Activated naive CD8-positive, alpha-beta T cell treated with anti-CD3 and anti-CD28 coated beads, Interleukin-2, amount 50 U/mL, for 24 hours (primary cell): Measurements from ENCODE around the gene ABHD14A.

Experiments used
- ATAC-seq: fragments of 150-1000 bp; cut with Tn5 transposase; one replicate; pipeline ENCODE4 v1.10.0; 2021
- DNase-seq: peaks from one replicate; pipeline ENCODE4 v3.0.0; 2021
- H3K27ac Mint-ChIP-seq: one replicate; pipeline ENCODE4 v1.8.0; 2021; ENCODE audit warnings: mild to moderate bottlenecking, mixed read lengths
- H3K27me3 Mint-ChIP-seq: one replicate; pipeline ENCODE4 v1.8.0; 2021; ENCODE audit warnings: mixed read lengths
- H3K36me3 Mint-ChIP-seq: one replicate; pipeline ENCODE4 v1.8.0; 2021; ENCODE audit warnings: low read depth, mixed read lengths
- H3K4me1 Mint-ChIP-seq: one replicate; pipeline ENCODE4 v1.8.0; 2021; ENCODE audit warnings: mixed read lengths
- H3K4me3 Mint-ChIP-seq: one replicate; pipeline ENCODE4 v1.8.0; 2021; ENCODE audit warnings: mild to moderate bottlenecking, moderate library complexity, mixed read lengths
- H3K9me3 Mint-ChIP-seq: one replicate; pipeline ENCODE4 v1.8.0; 2021; ENCODE audit warnings: mixed read lengths

ABHD14A gene

DNA sequence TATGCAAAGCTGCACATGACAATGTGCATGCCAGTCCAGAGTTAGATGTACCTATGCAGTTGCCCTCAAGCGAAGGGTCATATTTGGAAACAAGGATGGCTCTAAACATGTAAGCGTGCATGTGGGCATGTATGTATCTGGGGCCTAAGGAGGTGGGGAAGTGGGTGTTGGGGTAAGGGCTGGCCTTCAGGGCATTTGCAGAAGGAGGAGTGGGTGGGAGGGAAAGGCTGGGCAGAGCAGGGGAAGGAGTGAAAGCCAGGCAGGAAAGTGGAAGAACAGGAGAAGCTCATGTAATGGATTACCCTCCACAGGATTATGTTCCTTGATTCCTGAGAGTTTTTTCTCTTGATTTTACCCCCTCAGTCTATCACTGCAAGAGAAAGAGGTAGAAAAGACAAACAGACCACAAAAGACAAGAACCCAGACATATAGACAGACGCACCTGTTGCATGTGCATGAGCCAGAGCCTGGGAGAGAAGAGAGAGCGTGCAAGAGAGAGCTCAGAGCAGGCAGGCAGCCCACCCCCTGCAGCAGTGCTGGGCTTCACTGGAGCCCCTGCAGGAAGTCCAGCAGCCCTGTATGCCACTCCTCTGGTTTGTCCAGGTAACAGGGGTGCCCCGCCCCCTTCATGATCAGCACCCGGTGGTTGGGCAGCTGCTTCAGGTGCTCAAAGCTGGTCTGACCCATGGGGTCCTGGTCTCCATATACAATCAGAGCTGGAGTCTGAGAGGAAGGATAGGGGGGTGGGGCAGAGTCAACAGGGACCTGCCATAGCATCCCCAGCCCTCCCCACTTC is 5.8 kb upstream of the ABHD14A start:
- Mint-ChIP-seq H3K27me3 (no peaks in the 10 kb centered on the region), H3K27ac (peak overlapping the region; percentile 26), H3K4me1 (peaks cover 22% of the 10 kb centered on the region), H3K4me3 (peak overlapping the region; percentile 46), H3K9me3 (no peaks in the 10 kb centered on the region), H3K36me3 (peaks cover 8% of the 10 kb centered on the region)
- DNase-seq (no peak), ATAC-seq (no peak)

DNA sequence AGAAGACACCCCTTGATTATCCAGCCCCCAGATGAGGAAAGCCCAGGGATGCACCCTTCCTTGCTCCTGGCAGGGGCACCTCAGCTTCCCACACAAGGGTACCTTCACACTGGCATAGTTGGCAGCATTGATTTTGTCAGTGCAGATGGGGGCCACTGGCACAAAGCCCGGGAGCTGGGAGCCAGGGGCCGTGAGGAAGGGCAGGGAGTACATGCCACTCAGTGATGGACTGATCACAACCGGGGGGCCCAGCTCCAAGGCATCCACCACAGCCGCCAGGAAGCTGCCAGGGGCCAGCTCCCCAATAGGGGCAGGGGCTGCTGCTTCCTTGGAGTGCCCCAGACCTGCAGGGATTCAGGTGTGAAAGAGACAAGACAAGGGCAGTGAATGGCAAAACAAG is 5.0 kb upstream of the ABHD14A start:
- H3K27me3 Mint-ChIP-seq = no peaks in the 10 kb centered on the region
- peaks cover 8% of the 10 kb centered on the region for H3K36me3 Mint-ChIP-seq
- no peak overlapping the region for H3K4me3 Mint-ChIP-seq
- H3K4me1 Mint-ChIP-seq = peaks cover 26% of the 10 kb centered on the region
- no peak overlapping the region for H3K27ac Mint-ChIP-seq
- no peak for DNase-seq
- ATAC-seq = no peak
- no peaks in the 10 kb centered on the region for H3K9me3 Mint-ChIP-seq

DNA sequence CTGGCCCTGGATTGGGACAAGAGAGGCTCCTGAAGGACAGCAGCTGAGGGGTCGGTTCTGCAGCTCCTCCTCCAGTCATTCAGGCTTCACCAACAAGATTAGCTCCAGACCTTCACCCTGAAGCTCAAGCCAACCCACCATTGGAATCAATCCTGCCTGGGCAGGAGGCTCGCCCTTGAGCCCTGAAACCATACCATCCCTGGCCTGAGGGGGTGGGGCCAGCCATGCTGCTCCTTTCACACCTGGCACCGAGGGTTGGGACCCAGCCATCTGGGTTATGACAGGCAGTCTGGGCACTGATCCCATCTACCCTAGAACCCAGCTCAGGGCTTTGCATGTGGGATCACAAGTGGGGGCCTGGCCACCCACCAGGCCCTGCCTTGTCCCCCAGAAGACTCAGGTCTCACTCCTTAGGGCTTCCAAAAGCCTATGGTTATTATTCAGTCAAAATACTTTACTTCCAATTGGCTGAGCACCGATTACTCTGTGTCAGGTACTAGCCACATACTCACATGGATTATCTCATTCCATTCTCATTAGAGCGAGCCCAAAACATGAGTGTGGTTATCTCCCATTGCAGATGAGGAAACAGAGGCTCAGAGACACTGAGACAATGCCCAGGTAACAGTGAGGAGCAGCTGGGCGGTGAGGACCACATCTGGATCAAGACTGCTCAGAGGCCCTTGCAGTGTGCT is 4.1 kb upstream of the ABHD14A start:
- Mint-ChIP-seq H3K4me1 (peaks cover 32% of the 10 kb centered on the region), H3K36me3 (peaks cover 8% of the 10 kb centered on the region), H3K4me3 (no peak overlapping the region), H3K9me3 (no peaks in the 10 kb centered on the region), H3K27me3 (no peaks in the 10 kb centered on the region), H3K27ac (no peak overlapping the region)
- ATAC-seq (no peak), DNase-seq (no peak)

DNA sequence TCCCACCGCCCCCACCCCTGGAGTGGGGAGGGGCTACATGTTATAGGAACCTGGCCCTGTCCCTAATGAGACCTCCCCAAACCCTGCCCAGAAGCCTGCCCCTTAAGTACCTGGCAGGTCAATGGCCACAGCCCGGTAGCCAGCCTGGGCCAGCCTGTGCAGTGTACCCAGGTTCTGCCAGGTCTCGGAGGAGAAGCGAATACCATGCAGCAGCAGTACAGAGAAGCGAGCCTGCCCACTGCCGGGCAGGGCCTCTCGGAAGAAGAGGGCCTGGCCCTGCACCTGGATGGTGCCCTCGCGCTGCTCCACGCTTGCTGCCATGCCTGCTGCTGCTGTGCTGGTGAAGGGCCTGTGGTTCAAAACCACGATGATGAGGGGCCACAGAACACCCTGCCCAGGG is 3.5 kb upstream of the ABHD14A start:
- Mint-ChIP-seq H3K27me3 (no peaks in the 10 kb centered on the region), H3K4me1 (peaks cover 35% of the 10 kb centered on the region), H3K9me3 (no peaks in the 10 kb centered on the region), H3K27ac (no peak overlapping the region), H3K4me3 (no peak overlapping the region), H3K36me3 (peaks cover 8% of the 10 kb centered on the region)
- no peak for ATAC-seq
- no peak for DNase-seq

DNA sequence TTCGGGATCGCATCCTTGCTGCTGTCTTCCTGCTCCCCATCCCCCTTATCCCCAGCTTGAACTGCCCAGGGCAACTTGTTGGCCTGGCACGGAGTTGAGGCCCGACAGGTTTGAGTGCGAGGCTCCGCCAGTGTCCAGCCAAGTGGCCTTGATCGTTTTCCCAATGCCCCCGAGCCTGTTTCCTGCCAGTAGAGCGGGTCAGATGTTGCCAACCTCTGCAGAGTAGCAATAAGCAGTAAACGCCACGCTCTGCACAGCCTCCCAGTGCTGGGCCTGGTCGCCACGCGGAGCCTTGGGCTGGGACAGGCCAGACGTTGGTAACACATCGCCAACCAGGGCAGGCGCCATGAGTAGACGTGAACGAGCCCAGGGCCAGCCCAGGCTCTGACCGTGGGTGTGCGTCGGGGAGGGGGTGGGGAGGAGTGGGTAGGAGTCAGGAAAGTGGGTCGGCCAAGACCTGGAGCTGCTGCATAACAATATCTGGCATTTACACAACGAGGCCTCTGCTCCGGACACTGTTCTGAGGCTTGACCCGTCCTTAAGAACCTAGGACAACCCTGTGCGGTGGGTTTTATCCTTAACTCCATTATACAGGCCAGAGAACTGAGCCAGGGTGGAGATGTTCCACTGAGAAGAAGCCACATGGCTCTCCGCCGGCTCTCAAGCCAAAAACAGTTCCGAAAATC is 444 bp upstream of the ABHD14A start:
- Mint-ChIP-seq H3K27me3 (no peaks in the 10 kb centered on the region), H3K4me3 (peak overlapping the region; percentile 80), H3K9me3 (no peaks in the 10 kb centered on the region), H3K4me1 (peaks cover 39% of the 10 kb centered on the region), H3K27ac (peak overlapping the region; percentile 95), H3K36me3 (peaks cover 3% of the 10 kb centered on the region)
- DNase-seq (peak; percentile 32), ATAC-seq (peak; percentile 45)

DNA sequence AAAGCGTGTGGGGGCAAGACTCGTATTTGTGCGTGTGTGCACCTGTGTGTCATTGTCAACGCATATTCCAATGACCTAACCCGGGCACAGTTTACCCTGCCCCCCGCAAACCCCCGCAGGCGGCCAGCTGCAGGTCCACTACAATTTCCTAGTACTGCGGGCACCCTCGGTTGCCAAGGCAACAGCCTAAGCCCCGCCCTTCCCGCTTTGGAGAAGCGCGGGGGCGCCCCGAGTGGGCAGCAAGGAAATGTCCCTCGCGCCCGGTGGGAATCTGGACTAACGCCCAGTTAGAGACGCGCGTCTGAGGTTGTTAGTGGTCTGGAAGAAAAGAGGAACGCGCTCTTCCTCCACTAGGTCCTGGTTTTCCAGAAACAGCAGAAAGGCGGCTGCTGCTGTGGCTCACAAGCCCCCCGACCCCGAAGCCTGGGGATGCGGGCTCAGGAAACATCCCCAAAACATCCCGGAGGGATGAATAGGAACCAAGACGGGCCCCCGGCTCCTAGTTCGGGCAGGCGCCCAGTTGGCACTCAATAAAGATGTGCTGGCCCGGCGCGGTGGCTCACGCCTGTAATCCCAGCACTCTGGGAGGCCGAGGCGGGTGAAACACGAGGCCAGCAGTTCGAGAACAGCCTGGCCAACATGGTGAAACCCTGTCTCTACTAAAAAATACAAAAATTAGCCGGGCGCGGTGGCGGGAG is 1.1 kb downstream of the ABHD14A start:
- no peak for ATAC-seq
- Mint-ChIP-seq H3K27me3 (no peaks in the 10 kb centered on the region), H3K4me3 (peak overlapping the region; percentile 80), H3K4me1 (peaks cover 37% of the 10 kb centered on the region), H3K27ac (peak overlapping the region; percentile 59), H3K9me3 (no peaks in the 10 kb centered on the region), H3K36me3 (peaks cover 3% of the 10 kb centered on the region)
- DNase-seq = peak; percentile 59

DNA sequence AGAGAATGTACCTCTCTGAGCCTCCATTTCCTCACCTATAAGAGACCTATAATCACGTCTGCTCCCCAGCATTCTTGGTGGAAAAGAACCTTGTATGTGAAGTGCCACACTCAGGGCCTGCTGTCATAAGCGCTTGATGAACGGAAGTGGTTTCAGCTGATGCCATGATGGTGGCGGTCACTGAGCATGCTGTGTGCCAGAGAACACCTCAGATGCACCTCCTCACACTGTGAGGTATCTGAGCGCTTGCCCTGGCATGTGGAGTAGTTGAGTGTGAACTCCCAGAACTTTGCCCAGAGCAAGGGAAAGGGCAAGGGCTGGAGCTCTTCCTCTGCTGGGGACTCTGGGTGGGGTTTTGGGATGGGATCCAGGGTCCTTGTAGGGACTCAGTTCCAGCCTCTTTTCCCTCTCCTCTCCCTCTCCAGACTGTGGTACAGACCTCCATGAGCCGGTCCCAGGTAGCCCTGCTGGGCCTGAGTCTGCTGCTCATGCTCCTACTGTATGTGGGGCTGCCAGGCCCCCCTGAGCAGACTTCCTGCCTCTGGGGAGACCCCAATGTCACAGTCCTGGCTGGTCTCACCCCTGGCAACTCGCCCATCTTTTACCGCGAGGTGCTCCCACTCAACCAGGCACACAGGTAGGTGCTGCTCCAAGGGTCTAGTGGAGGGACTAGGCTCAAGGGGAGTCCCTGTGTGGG is 2.7 kb downstream of the ABHD14A start:
- Mint-ChIP-seq H3K4me3 (no peak overlapping the region), H3K27me3 (no peaks in the 10 kb centered on the region), H3K36me3 (peaks cover 3% of the 10 kb centered on the region), H3K4me1 (peaks cover 41% of the 10 kb centered on the region), H3K27ac (peak overlapping the region; percentile 45), H3K9me3 (no peaks in the 10 kb centered on the region)
- no peak for ATAC-seq
- DNase-seq = no peak

DNA sequence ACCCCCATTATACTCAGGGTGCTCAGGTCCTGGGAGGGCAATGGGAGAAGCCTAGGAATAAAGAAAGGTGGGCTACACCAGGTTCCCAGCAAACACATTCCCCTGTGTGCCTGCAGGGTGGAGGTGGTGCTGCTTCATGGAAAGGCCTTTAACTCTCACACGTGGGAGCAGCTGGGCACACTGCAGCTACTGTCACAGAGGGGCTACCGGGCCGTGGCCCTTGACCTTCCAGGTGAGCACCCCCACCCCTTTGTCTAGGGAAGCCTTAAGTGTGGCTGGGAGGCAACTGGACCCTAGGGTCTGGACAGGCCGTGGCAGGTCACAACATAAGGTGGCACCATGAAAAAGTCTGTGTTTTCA is 3.3 kb downstream of the ABHD14A start:
- ATAC-seq (no peak), DNase-seq (no peak)
- Mint-ChIP-seq H3K27me3 (no peaks in the 10 kb centered on the region), H3K27ac (no peak overlapping the region), H3K4me3 (no peak overlapping the region), H3K9me3 (no peaks in the 10 kb centered on the region), H3K4me1 (peaks cover 44% of the 10 kb centered on the region), H3K36me3 (peaks cover 3% of the 10 kb centered on the region)

DNA sequence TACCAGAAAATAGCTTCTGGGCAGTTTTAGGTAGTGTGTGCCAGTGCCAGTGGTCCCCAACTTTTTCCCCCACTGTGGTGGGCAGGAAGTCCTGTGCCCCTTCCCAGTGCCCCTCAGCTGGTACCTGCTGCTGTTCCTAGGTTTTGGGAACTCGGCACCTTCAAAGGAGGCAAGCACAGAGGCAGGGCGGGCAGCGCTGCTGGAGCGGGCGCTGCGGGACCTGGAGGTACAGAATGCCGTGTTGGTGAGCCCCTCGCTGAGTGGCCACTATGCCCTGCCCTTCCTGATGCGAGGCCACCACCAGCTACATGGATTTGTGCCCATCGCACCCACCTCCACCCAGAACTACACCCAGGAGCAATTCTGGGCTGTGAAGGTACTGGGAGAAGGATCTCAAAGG is 5.4 kb downstream of the ABHD14A start:
- DNase-seq = no peak
- Mint-ChIP-seq H3K27ac (no peak overlapping the region), H3K4me3 (no peak overlapping the region), H3K4me1 (peaks cover 44% of the 10 kb centered on the region), H3K36me3 (no peaks in the 10 kb centered on the region), H3K9me3 (no peaks in the 10 kb centered on the region), H3K27me3 (no peaks in the 10 kb centered on the region)
- no peak for ATAC-seq

DNA sequence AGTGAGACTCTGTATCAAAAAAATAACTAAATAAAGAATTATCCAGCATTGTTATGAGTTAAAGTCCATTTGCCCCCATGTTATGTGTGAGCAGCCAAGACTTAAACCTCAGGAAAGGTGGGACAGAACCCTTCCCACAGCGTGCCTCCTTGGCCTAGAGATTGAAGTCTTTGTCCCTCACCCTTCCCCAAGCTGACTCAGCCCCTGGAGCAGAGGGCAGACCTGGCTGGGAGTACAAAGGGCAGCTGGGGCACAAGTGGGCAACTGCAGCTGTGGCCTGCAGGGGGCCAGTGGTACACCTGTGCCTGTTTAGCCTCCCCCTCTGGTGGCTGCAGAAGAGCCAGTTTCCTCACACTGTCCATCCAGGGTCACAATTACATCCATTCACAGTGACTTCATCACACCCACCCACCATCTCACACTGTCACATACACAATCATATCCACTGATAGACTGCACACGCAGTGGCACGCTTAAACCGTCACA is 7.5 kb downstream of the ABHD14A start:
- ATAC-seq (peak; percentile 40), DNase-seq (peak; percentile 56)
- Mint-ChIP-seq H3K4me3 (peak overlapping the region; percentile 92), H3K27me3 (no peaks in the 10 kb centered on the region), H3K4me1 (peaks cover 27% of the 10 kb centered on the region), H3K27ac (peak overlapping the region; percentile 91), H3K36me3 (no peaks in the 10 kb centered on the region), H3K9me3 (no peaks in the 10 kb centered on the region)

DNA sequence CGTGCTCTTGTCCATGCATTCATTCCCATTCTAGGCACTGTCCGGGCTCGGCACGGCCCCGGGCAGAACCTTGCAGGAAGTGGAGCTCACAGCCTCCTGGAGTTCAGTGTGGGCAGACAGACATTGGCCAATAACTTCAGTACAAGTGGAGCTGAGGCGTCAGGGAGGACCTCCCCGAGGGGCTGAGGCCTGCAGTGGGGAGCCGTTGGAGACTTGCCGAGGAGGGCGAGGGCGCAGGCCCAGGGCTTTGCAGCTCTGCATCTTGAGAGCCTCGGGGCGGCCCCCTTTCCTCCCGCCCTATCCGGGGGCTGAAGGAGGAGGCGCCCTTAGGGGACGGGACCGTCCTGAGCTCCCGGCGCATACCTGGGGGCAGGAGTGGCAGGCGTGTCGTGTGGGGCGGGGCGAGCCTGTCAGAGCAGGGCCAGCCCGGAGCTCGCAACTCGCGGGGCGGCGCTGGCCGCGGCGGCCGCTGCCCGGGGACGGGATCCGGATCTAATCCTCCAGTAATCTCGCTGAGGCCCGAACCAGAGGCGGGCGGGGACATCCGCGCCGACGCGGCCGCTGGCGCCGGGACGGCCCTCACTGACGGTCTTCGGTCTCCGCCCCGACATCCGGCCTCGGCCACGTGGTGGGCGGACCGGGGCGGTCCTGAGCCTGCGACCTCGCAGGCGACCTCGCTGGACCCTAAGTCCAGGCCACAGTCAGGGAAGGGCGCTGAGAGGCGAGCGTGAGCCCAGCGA is 8.1 kb downstream of the ABHD14A start, which contains the start of gene ACY1:
Gene ACY1 (plus strand): TSS at position 698 of the 740 bp plus-strand sequence. CDS start 530 bp downstream, outside the sequence.
- peak; percentile 93 for ATAC-seq
- peak; percentile 85 for DNase-seq
- Mint-ChIP-seq H3K27me3 (no peaks in the 10 kb centered on the region), H3K36me3 (no peaks in the 10 kb centered on the region), H3K4me3 (peak within 1 kb of the TSS; percentile 92), H3K4me1 (peaks cover 24% of the 10 kb centered on the region), H3K9me3 (no peaks in the 10 kb centered on the region), H3K27ac (peak within 1 kb of the TSS; percentile 91)

DNA sequence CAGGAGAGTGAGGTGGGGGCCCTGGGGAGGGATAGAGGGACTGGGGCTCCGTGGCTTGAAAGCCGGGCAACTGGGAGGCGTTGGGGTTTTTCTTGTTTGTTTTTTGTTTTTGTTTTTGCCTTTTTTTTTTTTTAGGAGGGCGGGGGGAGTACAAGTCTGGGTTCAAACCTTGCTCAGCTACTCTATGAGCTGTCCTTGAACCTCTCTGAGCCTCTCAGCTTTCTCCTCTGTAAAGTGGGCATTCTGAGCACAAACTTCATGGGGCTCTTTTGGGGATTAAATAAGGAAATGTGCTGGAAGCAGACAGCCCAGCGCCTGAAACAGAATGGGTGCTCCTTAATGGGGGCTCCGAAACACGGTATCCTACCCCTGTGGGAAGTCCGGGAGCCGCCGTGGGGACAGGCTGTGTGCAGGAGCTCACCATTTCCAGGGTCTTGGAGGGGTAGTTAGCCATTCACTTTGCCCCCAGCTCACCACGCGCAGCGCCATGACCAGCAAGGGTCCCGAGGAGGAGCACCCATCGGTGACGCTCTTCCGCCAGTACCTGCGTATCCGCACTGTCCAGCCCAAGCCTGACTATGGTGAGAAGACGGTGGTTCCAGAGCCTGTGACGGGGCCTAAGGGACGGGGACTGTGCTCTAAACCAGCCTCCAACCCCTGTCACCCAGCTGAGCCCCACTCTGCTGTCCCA is 8.9 kb downstream of the ABHD14A start:
- peaks cover 24% of the 10 kb centered on the region for H3K4me1 Mint-ChIP-seq
- H3K27me3 Mint-ChIP-seq = no peaks in the 10 kb centered on the region
- DNase-seq (no peak), ATAC-seq (no peak)
- H3K4me3 Mint-ChIP-seq = peak overlapping the region; percentile 92
- H3K27ac Mint-ChIP-seq = peak overlapping the region; percentile 91
- no peaks in the 10 kb centered on the region for H3K36me3 Mint-ChIP-seq
- H3K9me3 Mint-ChIP-seq = no peaks in the 10 kb centered on the region

DNA sequence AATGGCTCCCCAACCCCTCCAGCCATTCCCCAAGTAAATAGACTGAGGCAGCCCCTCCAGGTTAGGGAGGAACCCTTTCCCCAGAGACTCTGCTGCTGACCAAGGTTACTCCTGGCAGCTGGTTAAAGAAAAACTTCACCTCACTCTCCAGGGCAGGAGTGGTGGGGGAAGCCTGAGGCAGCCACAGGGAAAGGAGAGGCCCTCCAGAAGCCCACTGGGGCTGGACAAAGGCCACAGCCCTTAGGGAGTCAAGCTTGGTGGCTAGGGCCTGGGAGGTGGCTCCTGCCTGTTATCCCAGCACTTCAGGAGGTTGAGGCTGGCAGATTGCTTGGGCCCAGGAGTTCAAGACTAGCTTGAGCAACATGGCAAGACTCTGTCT is 9.4 kb downstream of the ABHD14A start:
- peak overlapping the region; percentile 92 for H3K4me3 Mint-ChIP-seq
- no peaks in the 10 kb centered on the region for H3K27me3 Mint-ChIP-seq
- no peak for ATAC-seq
- H3K36me3 Mint-ChIP-seq = peaks cover 2% of the 10 kb centered on the region
- DNase-seq = no peak
- no peaks in the 10 kb centered on the region for H3K9me3 Mint-ChIP-seq
- peak overlapping the region; percentile 91 for H3K27ac Mint-ChIP-seq
- H3K4me1 Mint-ChIP-seq = peaks cover 24% of the 10 kb centered on the region
